VCaP (cell line): ENCODE data around the gene SRGAP2C.
"Not testable (repeated sequence)": the region's sequence is repeated elsewhere in the genome, so short reads cannot be mapped to it uniquely, and the experiment has no call there.

Source experiments
- H3K27ac ChIP-seq: fragments of 450-650 bp; 2 replicates; pipeline ENCODE4 v1.5.1; 2017

The SRGAP2C gene

DNA sequence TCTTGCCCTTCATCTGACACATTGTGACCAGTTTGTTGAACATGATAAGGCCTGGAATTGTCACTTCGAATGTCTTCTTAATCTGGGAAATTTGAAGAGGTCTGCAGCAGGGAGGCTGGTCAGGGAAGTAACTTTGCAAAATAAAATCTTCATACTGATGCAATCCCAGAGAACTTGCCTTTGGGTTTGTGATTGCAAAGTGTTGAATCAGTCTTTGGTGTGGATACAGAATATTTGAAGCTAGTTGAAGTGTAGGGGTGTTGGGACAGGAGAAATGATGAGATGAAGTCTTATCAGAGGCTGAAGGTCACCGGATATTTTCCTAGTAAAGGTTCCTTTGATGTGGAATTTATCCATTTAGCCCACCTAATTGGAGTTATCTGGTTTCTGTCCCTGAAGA lies 42.1 kb downstream of the SRGAP2C start:
- not testable (repeated sequence) for H3K27ac ChIP-seq

GRCh38 chr1:121227544-121228330 lies 43.0 kb downstream of the SRGAP2C start:
- not testable (repeated sequence) for H3K27ac ChIP-seq

DNA sequence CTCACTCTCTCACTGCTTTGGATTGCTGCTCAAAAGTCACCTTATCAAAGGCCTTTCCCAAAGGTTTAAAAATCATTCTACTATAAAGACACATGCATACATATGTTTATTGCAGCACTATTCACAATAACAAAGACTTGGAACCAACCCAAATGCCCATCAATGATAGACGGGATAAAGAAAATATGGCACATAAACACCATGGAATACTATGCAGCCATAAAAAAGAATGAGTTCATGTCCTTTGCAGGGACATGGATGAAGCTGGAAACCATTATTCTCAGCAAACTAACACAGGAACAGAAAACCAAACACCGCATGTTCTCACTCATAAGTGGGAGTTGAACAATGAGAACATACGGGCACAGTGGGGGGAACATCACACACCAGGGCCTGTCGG lies 45.9 kb downstream of the SRGAP2C start:
- not testable (repeated sequence) for H3K27ac ChIP-seq

- H3K27ac ChIP-seq = not testable (repeated sequence)
These were observed 47.8 kb downstream of the SRGAP2C start for GRCh38 chr1:121232445-121233125.

GRCh38 chr1:121234090-121234759 lies 49.5 kb downstream of the SRGAP2C start:
- H3K27ac ChIP-seq = not testable (repeated sequence)

DNA sequence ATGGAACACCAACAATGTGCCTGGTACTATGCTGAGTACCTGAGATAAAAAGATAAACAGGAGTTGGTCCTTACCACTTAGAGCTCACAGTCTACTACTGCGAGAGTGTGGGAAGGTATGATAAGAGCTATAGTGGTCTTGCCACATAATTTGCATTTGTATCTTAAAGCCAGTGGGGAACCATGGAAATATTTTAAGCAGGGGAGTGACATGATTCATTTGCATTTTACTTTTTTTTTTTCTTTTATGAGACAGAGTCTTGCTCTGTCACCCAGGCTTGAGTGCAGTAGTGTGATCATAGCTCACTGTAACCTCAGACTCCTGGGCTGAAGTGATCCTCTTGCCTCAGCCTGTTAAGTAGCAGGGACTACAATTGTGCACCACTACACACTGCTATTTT lies 53.6 kb downstream of the SRGAP2C start:
- H3K27ac ChIP-seq = not testable (repeated sequence)

DNA sequence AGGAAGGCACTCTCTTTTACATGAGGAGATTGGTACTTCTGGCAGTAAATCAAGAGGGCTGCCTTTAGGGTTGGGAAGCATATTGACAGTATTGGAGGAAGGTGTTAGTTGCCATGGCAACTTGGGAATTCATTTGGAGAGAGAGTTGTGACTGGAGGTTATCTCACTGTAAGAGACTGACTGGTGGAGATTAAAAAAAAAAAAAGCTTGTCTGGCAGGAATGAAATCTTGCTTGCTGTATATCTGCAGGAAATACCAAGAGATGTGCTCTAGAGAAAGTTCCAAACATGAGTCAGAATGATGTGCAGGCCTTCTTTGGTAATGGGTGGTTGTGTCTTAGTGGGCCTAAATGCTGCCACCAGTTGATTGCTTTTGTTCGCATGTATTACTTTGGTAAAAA lies 59.1 kb downstream of the SRGAP2C start:
- H3K27ac ChIP-seq = not testable (repeated sequence)

GRCh38 chr1:121246399-121246798 lies 61.6 kb downstream of the SRGAP2C start:
- not testable (repeated sequence) for H3K27ac ChIP-seq

DNA sequence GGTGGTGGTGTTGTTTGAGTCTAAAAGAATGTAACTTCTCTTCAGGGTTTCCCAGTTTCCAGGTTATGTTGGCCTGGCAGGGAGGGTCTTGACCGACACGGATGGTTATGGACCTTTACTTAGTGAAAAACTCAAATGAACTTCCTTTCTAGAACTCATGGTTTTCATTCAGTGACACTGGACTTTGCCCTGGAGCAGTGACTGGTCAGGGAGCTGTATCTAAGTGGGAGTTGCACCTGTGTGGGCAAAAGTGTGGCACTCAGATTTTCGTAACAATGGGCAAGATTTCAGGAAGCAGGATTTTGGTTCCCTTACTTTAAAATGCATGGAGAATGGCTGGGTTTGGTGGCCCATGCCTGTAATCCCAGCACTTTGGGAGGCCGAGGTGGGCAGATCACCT lies 67.9 kb downstream of the SRGAP2C start:
- H3K27ac ChIP-seq = not testable (repeated sequence)

DNA sequence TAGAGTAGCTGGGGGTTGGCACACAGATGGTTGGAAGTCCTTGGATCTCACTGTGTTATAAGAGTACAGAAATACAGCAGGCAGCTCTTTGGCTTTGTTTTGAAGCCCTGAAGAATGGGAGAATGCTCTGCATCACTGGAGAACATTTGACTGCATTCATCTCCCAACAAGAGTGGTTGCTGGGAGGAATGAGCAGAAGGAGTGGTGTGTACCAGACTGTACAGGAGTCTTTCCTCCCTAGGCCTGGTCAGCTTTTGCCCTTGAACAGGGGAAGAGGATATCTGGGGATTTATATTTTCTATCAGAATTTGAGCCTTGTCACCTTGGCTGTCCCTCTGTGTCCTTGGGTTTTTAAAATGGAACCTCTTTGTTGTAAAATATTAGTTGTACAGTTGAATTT lies 69.8 kb downstream of the SRGAP2C start:
- H3K27ac ChIP-seq = not testable (repeated sequence)

DNA sequence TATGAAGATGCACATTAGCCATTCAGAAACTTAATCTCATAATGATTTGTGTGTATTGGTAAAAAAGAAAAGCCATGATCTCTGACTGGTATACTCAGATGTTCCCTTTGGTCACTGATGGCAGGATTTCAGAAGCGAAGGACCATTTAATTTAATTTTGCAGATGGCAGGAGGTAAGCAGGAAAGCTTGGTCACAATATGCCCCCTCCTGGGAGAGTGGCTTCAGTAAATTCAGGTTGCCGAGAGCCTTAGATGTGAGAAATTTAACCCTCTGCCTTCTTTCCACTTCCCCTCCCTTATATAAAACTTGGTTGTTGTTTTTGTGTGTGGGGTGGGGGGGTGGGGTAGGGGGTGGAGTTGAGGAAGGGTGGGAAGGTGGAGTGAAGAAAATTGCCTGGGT lies 72.9 kb downstream of the SRGAP2C start:
- not testable (repeated sequence) for H3K27ac ChIP-seq

GRCh38 chr1:121258134-121258533 lies 73.4 kb downstream of the SRGAP2C start:
- H3K27ac ChIP-seq = not testable (repeated sequence)

GRCh38 chr1:121260205-121260604 lies 75.4 kb downstream of the SRGAP2C start:
- H3K27ac ChIP-seq = not testable (repeated sequence)

DNA sequence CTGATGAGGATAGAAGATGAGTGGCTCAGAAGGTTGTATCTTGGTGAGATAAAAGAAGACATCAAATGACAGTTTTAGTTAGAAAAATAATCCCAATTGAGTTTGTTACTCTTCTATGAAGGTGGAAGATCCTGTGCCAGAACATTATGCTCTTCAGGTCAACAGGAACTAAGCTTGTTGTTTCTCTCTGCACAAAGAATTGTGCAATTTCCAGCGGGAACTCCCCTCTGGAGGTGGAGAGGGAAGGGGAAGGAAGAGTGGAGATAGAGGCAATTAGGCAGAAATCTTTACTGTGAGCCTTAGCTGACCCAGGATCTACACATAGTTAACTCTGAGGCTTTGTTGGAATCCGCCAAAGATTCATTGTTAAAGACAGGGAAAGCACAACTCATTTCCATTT lies 77.4 kb downstream of the SRGAP2C start:
- H3K27ac ChIP-seq = not testable (repeated sequence)

GRCh38 chr1:121263789-121264244 lies 79.0 kb downstream of the SRGAP2C start:
- not testable (repeated sequence) for H3K27ac ChIP-seq

GRCh38 chr1:121267072-121267471 lies 82.3 kb downstream of the SRGAP2C start:
- H3K27ac ChIP-seq = not testable (repeated sequence)

DNA sequence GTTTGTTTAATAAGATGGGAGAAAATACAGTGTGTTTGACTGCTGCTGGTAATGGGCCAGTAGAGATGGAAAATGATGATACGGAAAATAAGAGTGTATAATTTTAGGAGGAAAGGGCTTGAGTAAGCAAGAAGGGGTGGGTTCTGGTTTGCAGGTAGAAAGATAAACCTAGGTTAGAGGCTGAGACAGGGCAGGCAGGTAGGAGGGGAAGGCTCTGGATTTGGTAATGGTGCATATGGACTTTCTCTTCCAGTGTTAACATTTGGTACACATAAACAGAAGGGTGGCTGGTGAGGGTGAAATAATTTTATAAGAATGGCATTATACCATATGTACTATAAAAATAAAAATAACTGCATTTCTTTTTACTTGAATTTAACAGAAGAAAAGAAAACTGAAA lies 84.5 kb downstream of the SRGAP2C start:
- H3K27ac ChIP-seq = not testable (repeated sequence)

- not testable (repeated sequence) for H3K27ac ChIP-seq
These were observed 85.2 kb downstream of the SRGAP2C start for GRCh38 chr1:121269973-121270372.

- H3K27ac ChIP-seq = not testable (repeated sequence)
These were observed 86.5 kb downstream of the SRGAP2C start for GRCh38 chr1:121271143-121271715.

- H3K27ac ChIP-seq = not testable (repeated sequence)
These were observed 90.7 kb downstream of the SRGAP2C start for GRCh38 chr1:121275435-121275834.

GRCh38 chr1:121278202-121278601 lies 93.4 kb downstream of the SRGAP2C start:
- not testable (repeated sequence) for H3K27ac ChIP-seq

DNA sequence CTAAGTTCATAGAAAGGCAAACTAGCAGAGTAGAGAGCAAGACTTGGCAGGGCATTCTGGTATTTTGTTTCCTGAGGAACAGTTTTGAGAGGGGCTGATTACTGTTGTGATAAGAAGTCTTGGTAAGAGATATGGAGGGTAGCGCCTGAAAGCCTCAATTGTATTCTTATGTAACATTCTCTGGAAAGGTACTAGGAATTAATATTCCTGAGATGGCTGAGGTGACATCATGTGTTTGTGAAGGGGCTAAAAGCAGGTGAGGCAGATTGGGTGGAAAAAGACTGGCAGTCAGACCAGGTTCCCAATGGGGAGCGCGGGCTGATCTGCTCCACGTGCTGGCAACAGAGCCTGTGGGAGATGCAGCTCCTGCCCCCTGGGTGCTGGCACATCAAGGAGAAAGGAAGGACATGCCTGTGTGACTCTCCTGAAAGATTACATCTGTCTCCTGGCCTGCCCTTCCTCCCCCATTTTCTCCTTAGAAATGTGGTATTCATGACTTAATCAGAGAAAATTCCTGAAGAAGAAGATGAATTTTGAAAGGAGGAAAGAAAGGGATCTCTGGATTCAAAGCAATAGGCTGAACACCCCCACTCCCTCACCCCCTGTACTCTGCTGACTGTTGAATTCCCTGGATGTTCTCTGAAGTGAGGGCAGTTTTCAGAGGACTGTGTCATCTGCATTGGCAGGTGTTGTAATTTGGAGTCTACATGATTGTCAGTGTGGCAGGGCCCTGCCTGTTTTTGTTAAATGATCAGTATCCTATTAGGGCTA lies 94.2 kb downstream of the SRGAP2C start:
- not testable (repeated sequence) for H3K27ac ChIP-seq
